Measurements from ENCODE around the gene S100A12. TPM values are rescaled to one million over a fixed set of nuclear protein-coding genes. Genes with fewer than 3 reads are reported as not detected.

S100A12 gene
- total RNA-seq, 1 experiment from 2014 or later: not detected

DNA sequence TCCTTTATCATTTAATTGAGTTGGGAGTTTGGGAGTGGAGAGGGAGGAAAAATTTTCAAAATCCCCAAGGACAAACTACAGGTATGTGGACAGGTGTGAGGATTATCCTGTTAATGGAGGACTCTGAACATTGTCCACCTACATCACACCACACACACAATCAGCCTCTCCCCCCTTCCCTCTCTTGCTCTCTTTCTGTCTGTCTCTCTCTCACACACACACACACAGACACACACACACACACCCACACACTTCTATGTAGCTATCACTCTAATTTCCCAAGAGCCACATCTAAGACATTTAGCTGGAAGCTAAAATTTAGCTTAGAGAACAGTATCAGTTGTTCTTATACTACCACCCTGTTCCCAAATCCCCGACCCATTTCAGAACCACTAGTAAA lies 14.0 kb upstream of the S100A12 start:
- ChIA-PET CTCF (no interaction called here), POLR2A (ENCODE audit: unreplicated experiment) (no interaction called here)
- no peaks in the 10 kb centered on the region for H3K36me3 ChIP-seq (ENCODE audit: low read depth, low read length)
- H3K9me3 ChIP-seq (ENCODE audit: low read length): no peaks in the 10 kb centered on the region
- no peak overlapping the region for H2AFZ ChIP-seq (ENCODE audit: low read length)
- H3K9ac ChIP-seq (ENCODE audit: low read length): no peak overlapping the region
- H3K79me2 ChIP-seq (ENCODE audit: low read length): no peaks in the 10 kb centered on the region
- DNase-seq (no peak), ATAC-seq (no peak)
- H3F3A ChIP-seq (ENCODE audit: low read length, unreplicated experiment): no peaks in the 10 kb centered on the region
- no peak overlapping the region for H3K4me2 ChIP-seq (ENCODE audit: low read length)
- peaks cover 16% of the 10 kb centered on the region; the same call in 1 of the 2 replicates for H3K27me3 ChIP-seq (ENCODE audit: low read length)
- intact Hi-C loops (cut with micrococcal nuclease): no loop called here
- H3K9me2 ChIP-seq (replicated peaks; ENCODE audit: low read length): no peaks in the 10 kb centered on the region
- H3K4me1 ChIP-seq (ENCODE audit: insufficient read depth, low read length): peaks cover 19% of the 10 kb centered on the region
- H3K27ac ChIP-seq (ENCODE audit: low read length): no peak overlapping the region
- no peak overlapping the region for H3K4me3 ChIP-seq (ENCODE audit: low read length)
- TF ChIP-seq, protein P1, sequence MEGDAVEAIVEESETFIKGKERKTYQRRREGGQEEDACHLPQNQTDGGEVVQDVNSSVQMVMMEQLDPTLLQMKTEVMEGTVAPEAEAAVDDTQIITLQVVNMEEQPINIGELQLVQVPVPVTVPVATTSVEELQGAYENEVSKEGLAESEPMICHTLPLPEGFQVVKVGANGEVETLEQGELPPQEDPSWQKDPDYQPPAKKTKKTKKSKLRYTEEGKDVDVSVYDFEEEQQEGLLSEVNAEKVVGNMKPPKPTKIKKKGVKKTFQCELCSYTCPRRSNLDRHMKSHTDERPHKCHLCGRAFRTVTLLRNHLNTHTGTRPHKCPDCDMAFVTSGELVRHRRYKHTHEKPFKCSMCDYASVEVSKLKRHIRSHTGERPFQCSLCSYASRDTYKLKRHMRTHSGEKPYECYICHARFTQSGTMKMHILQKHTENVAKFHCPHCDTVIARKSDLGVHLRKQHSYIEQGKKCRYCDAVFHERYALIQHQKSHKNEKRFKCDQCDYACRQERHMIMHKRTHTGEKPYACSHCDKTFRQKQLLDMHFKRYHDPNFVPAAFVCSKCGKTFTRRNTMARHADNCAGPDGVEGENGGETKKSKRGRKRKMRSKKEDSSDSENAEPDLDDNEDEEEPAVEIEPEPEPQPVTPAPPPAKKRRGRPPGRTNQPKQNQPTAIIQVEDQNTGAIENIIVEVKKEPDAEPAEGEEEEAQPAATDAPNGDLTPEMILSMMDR (conservative IDR thresholded peaks at IDR 0.05; ENCODE audit: low read depth, low read length): no peak
- no peak for TF ChIP-seq EZH2 (IDR thresholded peaks at IDR 0.05; ENCODE audit: low read length, unreplicated experiment)
- TF ChIP-seq EZH2phosphoT487 (IDR thresholded peaks at IDR 0.05; ENCODE audit: borderline replicate concordance, low read length): no peak
- no peaks in the 10 kb centered on the region for H4K20me1 ChIP-seq (ENCODE audit: low read length)
- BruUV-seq (replicated peaks): no TSS peak

DNA sequence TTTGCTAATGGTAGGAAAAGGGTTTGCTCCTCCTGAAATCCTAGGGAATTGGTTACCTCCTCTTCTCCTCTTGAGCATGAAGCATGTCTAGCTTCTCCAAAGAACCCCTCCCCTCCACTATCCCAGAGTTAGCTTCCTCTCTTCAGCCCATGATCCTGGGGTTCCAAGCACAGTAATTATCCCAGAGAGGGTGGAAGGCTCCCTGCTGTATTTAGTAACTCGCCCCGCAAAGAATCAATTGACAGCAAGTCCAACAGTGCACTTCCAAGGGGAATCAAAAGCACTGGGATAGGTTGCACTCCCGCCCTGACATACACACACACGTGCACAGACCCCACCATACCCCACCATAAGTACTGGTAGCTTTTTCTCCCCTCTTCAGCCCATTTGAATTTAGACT lies 12.4 kb upstream of the S100A12 start:
- Histone ChIP-seq H3K9ac (ENCODE audit: low read length) (no peak overlapping the region), H3K9me3 (ENCODE audit: low read length) (no peaks in the 10 kb centered on the region), H3K4me3 (ENCODE audit: low read length) (no peak overlapping the region), H3K36me3 (ENCODE audit: low read depth, low read length) (no peaks in the 10 kb centered on the region), H3K79me2 (ENCODE audit: low read length) (no peaks in the 10 kb centered on the region), H3K4me2 (ENCODE audit: low read length) (no peak overlapping the region), H3K27ac (ENCODE audit: low read length) (no peak overlapping the region), H3K4me1 (ENCODE audit: insufficient read depth, low read length) (peaks cover 15% of the 10 kb centered on the region), H3K9me2 (replicated peaks; ENCODE audit: low read length) (no peaks in the 10 kb centered on the region), H4K20me1 (ENCODE audit: low read length) (no peaks in the 10 kb centered on the region), H3F3A (ENCODE audit: low read length, unreplicated experiment) (no peaks in the 10 kb centered on the region), H2AFZ (ENCODE audit: low read length) (no peak overlapping the region), H3K27me3 (ENCODE audit: low read length) (peaks cover 16% of the 10 kb centered on the region; the same call in 1 of the 2 replicates)
- DNase-seq (no peak), ATAC-seq (no peak)
- intact Hi-C loops (cut with micrococcal nuclease): no loop called here
- no peak for TF ChIP-seq EZH2phosphoT487 (IDR thresholded peaks at IDR 0.05; ENCODE audit: borderline replicate concordance, low read length)
- TF ChIP-seq, protein P1 (conservative IDR thresholded peaks at IDR 0.05; ENCODE audit: low read depth, low read length): no peak
- TF ChIP-seq EZH2 (IDR thresholded peaks at IDR 0.05; ENCODE audit: low read length, unreplicated experiment): no peak
- POLR2A ChIA-PET (ENCODE audit: unreplicated experiment): no interaction called here
- CTCF ChIA-PET: no interaction called here
- BruUV-seq (replicated peaks): no TSS peak

DNA sequence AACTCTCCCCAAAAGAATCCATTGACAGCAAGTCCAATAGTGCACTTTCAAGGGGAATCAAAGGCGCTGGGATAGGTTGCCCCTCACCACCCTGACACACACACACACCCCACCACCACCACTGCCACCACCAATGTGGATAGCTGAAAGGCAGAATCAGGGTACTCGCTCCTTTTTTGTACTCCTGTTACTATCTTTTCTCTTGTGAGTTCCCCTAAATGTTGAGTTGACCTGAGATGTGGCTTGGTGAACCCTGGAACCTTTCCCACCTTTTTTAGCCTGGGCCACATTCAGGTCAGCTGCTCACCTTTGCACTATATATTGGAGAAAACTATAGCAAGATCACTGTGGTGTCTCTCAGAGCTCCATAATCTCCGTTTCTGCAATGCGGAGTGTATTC lies 11.6 kb upstream of the S100A12 start:
- no peaks in the 10 kb centered on the region for H3K79me2 ChIP-seq (ENCODE audit: low read length)
- ChIA-PET CTCF (no interaction called here), POLR2A (ENCODE audit: unreplicated experiment) (no interaction called here)
- no peaks in the 10 kb centered on the region for H3F3A ChIP-seq (ENCODE audit: low read length, unreplicated experiment)
- no peak overlapping the region for H3K27ac ChIP-seq (ENCODE audit: low read length)
- H3K9me3 ChIP-seq (ENCODE audit: low read length): peaks cover 2% of the 10 kb centered on the region; the same call in 1 of the 2 replicates
- no peak overlapping the region for H3K4me3 ChIP-seq (ENCODE audit: low read length)
- ATAC-seq (no peak), DNase-seq (no peak)
- H3K9me2 ChIP-seq (replicated peaks; ENCODE audit: low read length): no peaks in the 10 kb centered on the region
- H4K20me1 ChIP-seq (ENCODE audit: low read length): no peaks in the 10 kb centered on the region
- no TSS peak for BruUV-seq (replicated peaks)
- H3K9ac ChIP-seq (ENCODE audit: low read length): no peak overlapping the region
- H3K36me3 ChIP-seq (ENCODE audit: low read depth, low read length): no peaks in the 10 kb centered on the region
- H3K4me1 ChIP-seq (ENCODE audit: insufficient read depth, low read length): peaks cover 15% of the 10 kb centered on the region
- intact Hi-C loops (cut with micrococcal nuclease): no loop called here
- peaks cover 11% of the 10 kb centered on the region; the same call in 1 of the 2 replicates for H3K27me3 ChIP-seq (ENCODE audit: low read length)
- no peak overlapping the region for H3K4me2 ChIP-seq (ENCODE audit: low read length)
- TF ChIP-seq EZH2phosphoT487 (IDR thresholded peaks at IDR 0.05; ENCODE audit: borderline replicate concordance, low read length): no peak
- TF ChIP-seq, protein P1 (conservative IDR thresholded peaks at IDR 0.05; ENCODE audit: low read depth, low read length): no peak
- TF ChIP-seq EZH2 (IDR thresholded peaks at IDR 0.05; ENCODE audit: low read length, unreplicated experiment): no peak
- H2AFZ ChIP-seq (ENCODE audit: low read length): no peak overlapping the region
